ENCODE data around the gene GREB1. TPM values are rescaled to one million over a fixed set of nuclear protein-coding genes. Genes with fewer than 3 reads are reported as not detected.

GREB1 gene
- total RNA-seq, 6 donors from 2014 or later = 0.39 to 5.4 (median 1.6) TPM

- 82 to 95% methylated on average over 2 of the region's 2 CpGs for WGBS, 2 donors
These were observed 26.3 kb upstream of the GREB1 start for GRCh38 chr2:11507517-11507916.

GRCh38 chr2:11508279-11508678 lies 25.6 kb upstream of the GREB1 start:
- Histone ChIP-seq H3K27ac (no peak overlapping the region), H3K4me3 (no peak overlapping the region), H3K27me3 (no peaks in the 10 kb centered on the region), H3K9me3 (peaks cover 0 to 4% (median 0%) of the 10 kb centered on the region in 4 donors), H3K36me3 (no peaks in the 10 kb centered on the region), H3K4me1 (no peaks in the 10 kb centered on the region)
- ATAC-seq (ENCODE audit: low FRiP score in 2 of 2) (no peak), DNase-seq (no peak)
- no peak for TF ChIP-seq CTCF (IDR thresholded peaks at IDR 0.05)
- no peak for TF ChIP-seq EP300 (IDR thresholded peaks at IDR 0.05)
- no peak for TF ChIP-seq POLR2A (IDR thresholded peaks at IDR 0.05)
- TF ChIP-seq POLR2AphosphoS5 (IDR thresholded peaks at IDR 0.05) = no peak
- 68 to 76% methylated on average over 8 of the region's 8 CpGs for WGBS, 2 donors

More at GRCh38 chr2:11507517-11507916, 26.3 kb upstream of the GREB1 start:
- Histone ChIP-seq H3K4me1 (no peaks in the 10 kb centered on the region), H3K9me3 (peaks cover 0 to 5% (median 0%) of the 10 kb centered on the region in 4 donors), H3K27ac (no peak overlapping the region), H3K4me3 (no peak overlapping the region), H3K27me3 (no peaks in the 10 kb centered on the region), H3K36me3 (no peaks in the 10 kb centered on the region)
- no peak for ATAC-seq (ENCODE audit: low FRiP score in 2 of 2)
- DNase-seq = no peak
- TF ChIP-seq CTCF (IDR thresholded peaks at IDR 0.05) = no peak
- no peak for TF ChIP-seq EP300 (IDR thresholded peaks at IDR 0.05)

DNA sequence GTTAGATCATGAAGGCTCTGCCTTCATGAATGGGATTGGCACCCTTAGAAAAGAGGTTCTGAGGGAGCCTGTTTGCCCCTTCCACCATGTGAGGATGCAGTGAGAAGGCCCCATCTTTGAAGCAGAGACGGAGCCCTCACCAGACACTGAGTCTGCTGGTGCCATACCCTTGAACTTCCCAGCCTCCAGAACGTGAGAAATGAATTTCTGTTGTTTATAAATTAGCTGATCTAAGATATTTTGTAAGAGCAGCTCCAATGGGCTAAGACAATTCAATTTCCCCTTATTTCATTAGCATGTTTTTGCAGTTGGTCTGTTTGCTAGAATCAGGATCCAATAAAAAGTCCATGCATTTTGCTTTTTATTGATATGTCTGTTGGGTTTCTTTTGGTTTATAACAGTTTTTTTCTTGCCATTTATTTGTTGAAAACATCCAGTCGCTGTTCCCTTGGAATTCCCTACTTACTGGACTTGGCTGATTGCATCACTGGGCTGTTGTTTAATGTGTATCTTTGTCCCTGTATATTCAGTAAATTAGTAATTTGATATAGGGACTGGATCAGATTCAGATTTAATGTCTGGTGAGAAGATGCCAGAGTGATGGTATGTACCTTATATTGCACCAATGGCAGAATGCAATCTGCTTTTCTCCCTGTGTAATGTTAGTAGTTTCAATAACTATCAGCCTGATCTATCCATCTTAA lies 24.0 kb upstream of the GREB1 start:
- H3K27me3 ChIP-seq = no peaks in the 10 kb centered on the region
- H3K36me3 ChIP-seq = no peaks in the 10 kb centered on the region
- no peaks in the 10 kb centered on the region for H3K9me3 ChIP-seq
- no peaks in the 10 kb centered on the region for H3K4me1 ChIP-seq
- DNase-seq (no peak), ATAC-seq (ENCODE audit: low FRiP score in 2 of 2) (no peak)
- WGBS, 2 donors = 75 to 88% methylated on average over 3 of the region's 3 CpGs
- H3K27ac ChIP-seq = no peak overlapping the region
- no peak overlapping the region for H3K4me3 ChIP-seq
- TF ChIP-seq EP300 (IDR thresholded peaks at IDR 0.05) (no peak), POLR2AphosphoS5 (IDR thresholded peaks at IDR 0.05) (no peak), POLR2A (IDR thresholded peaks at IDR 0.05) (no peak), CTCF (IDR thresholded peaks at IDR 0.05) (no peak)

DNA sequence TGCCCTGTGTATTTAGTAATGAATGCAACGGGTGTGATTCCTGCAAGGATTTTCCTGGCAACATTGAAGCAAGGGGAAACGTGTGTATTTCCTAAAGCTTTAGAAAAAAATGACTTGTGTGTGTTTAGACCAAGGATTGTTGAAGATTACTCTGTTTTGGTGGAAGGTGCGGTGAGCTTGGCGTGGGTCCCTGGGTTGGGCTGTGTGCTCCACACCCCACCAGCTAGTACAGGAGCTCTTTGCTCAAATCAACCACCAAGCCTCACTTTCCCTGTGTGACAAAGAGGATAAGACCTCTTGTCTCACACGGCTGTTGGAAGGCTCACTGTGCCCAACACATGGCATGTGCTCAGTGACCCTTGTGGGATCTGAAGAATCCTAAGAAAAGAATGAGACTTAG lies 21.4 kb upstream of the GREB1 start:
- no peak for ATAC-seq (ENCODE audit: low FRiP score in 2 of 2)
- Histone ChIP-seq H3K9me3 (no peaks in the 10 kb centered on the region), H3K4me1 (no peaks in the 10 kb centered on the region), H3K27me3 (no peaks in the 10 kb centered on the region), H3K36me3 (no peaks in the 10 kb centered on the region), H3K27ac (no peak overlapping the region), H3K4me3 (no peak overlapping the region)
- DNase-seq = no peak
- TF ChIP-seq POLR2A (IDR thresholded peaks at IDR 0.05) = no peak
- no peak for TF ChIP-seq CTCF (IDR thresholded peaks at IDR 0.05)
- TF ChIP-seq EP300 (IDR thresholded peaks at IDR 0.05) = no peak
- no peak for TF ChIP-seq POLR2AphosphoS5 (IDR thresholded peaks at IDR 0.05)
- 42 to 60% methylated on average over 5 of the region's 5 CpGs for WGBS, 2 donors

GRCh38 chr2:11513319-11513718 lies 20.5 kb upstream of the GREB1 start:
- Histone ChIP-seq H3K9me3 (no peaks in the 10 kb centered on the region), H3K27ac (no peak overlapping the region), H3K4me3 (no peak overlapping the region), H3K36me3 (no peaks in the 10 kb centered on the region), H3K27me3 (no peaks in the 10 kb centered on the region), H3K4me1 (no peaks in the 10 kb centered on the region)
- WGBS, 2 donors = 89 to 94% methylated on average over 5 of the region's 5 CpGs
- DNase-seq (no peak), ATAC-seq (ENCODE audit: low FRiP score in 2 of 2) (no peak)
- no peak for TF ChIP-seq CTCF (IDR thresholded peaks at IDR 0.05)
- no peak for TF ChIP-seq EP300 (IDR thresholded peaks at IDR 0.05)
- TF ChIP-seq POLR2A (IDR thresholded peaks at IDR 0.05) = no peak
- no peak for TF ChIP-seq POLR2AphosphoS5 (IDR thresholded peaks at IDR 0.05)

Measured in upper lobe of left lung (tissue), 6 donors.